Panc1 (cell line): ENCODE measurements around the gene SLC25A15.
"Not testable (repeated sequence)": the region's sequence is repeated elsewhere in the genome, so short reads cannot be mapped to it uniquely, and the experiment has no call there.

Experiments used
- POLR2AphosphoS5 ChIP-seq: IDR thresholded peaks from 2 replicates; pipeline ENCODE4 v1.6.1; 2012; ENCODE audit warnings: mild to moderate bottlenecking, low read depth, low read length, moderate library complexity
- REST ChIP-seq, 2 experiments: IDR thresholded peaks; 2 replicates each; pipeline ENCODE4 v1.6.1; 2011 to 2012; ENCODE audit warnings: low read depth in 2 of 2, control low read depth in 1 of 2, low read length in 1 of 2, mild to moderate bottlenecking in 1 of 2, moderate library complexity in 1 of 2; ENCODE audit not compliant: insufficient read depth in 1 of 2
- SIN3A ChIP-seq: IDR thresholded peaks from 2 replicates; pipeline ENCODE4 v1.6.1; 2012; ENCODE audit warnings: low read depth, mild to moderate bottlenecking, low read length, moderate library complexity, borderline replicate concordance; ENCODE audit not compliant: insufficient read depth
- TCF7L2 ChIP-seq: IDR thresholded peaks from 2 replicates; pipeline ENCODE4 v1.6.1; 2011; ENCODE audit warnings: mild to moderate bottlenecking, low read depth, low read length, inconsistent platforms
- TF ChIP-seq, protein P1 (sequence below): fragments of 450-650 bp; IDR thresholded peaks from 2 replicates; pipeline ENCODE4 v1.5.1; 2017; ENCODE audit warnings: mild to moderate bottlenecking

DNA sequence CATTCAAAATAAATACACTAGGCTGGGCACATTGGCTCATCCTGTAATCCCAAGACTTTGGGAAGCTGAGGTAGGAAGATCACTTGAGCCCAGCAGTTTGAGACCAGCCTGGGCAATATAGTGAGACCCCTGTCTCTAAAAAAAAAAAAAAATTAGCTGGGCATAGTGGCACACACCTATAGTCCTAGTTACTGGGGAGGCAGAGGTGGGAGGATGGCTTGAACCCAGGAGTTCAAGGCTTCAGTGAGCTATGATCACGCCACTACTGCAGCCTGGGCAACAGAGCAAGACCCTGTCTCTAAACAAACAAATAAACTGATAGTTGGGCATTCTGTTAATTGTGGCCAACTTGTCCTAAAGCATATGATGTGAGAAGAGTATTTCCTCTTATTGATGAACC is 6.4 kb upstream of the SLC25A15 start:
- TF ChIP-seq, protein P1, sequence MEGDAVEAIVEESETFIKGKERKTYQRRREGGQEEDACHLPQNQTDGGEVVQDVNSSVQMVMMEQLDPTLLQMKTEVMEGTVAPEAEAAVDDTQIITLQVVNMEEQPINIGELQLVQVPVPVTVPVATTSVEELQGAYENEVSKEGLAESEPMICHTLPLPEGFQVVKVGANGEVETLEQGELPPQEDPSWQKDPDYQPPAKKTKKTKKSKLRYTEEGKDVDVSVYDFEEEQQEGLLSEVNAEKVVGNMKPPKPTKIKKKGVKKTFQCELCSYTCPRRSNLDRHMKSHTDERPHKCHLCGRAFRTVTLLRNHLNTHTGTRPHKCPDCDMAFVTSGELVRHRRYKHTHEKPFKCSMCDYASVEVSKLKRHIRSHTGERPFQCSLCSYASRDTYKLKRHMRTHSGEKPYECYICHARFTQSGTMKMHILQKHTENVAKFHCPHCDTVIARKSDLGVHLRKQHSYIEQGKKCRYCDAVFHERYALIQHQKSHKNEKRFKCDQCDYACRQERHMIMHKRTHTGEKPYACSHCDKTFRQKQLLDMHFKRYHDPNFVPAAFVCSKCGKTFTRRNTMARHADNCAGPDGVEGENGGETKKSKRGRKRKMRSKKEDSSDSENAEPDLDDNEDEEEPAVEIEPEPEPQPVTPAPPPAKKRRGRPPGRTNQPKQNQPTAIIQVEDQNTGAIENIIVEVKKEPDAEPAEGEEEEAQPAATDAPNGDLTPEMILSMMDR: not testable (repeated sequence)
- not testable (repeated sequence) for TF ChIP-seq SIN3A; TCF7L2; POLR2AphosphoS5; REST (IDR thresholded peaks at IDR 0.05; ENCODE audit: insufficient read depth in 1 of 2, low read depth in 2 of 2, low read length in 1 of 2)
